Measurements from ENCODE around the gene VPS41. TPM values are rescaled to one million over a fixed set of nuclear protein-coding genes. Genes with fewer than 3 reads are reported as not detected.
A peak's percentile ranks its signal among the peaks of the same experiment; 100 is the strongest.

VPS41 gene
- polyA plus RNA-seq, 1 experiment = 15.7 TPM

- Histone ChIP-seq H3K4me3 (ENCODE audit: low read depth, low read length) (no peak overlapping the region), H3K36me3 (ENCODE audit: control insufficient read depth, insufficient read depth, low read length) (no peaks in the 10 kb centered on the region), H3K27me3 (ENCODE audit: control insufficient read depth, insufficient read depth, low read length) (no peaks in the 10 kb centered on the region)
- ChIA-PET POLR2A (interaction anchor here (0.6 kb wide), 1 partner anchor 19 kb away, joined by 6 read pairs; no protein-coding TSS in a partner anchor), CTCF (no interaction called here)
- no peak for DNase-seq (ENCODE audit: low read depth)
- no peak for TF ChIP-seq CTCF (IDR thresholded peaks at IDR 0.05; ENCODE audit: insufficient read depth, low read depth, low read length)
Measured at GRCh38 chr7:38938001-38938485, 29.1 kb upstream of the VPS41 start.

- CTCF ChIA-PET = interaction anchor here (0.6 to 0.7 kb wide), 2 partner anchors 244 to 509 kb away, joined by 3 read pairs; no protein-coding TSS in a partner anchor
- DNase-seq (ENCODE audit: low read depth) = no peak
- TF ChIP-seq CTCF (IDR thresholded peaks at IDR 0.05; ENCODE audit: insufficient read depth, low read depth, low read length) = no peak
- POLR2A ChIA-PET = interaction anchor here (0.7 kb wide), 1 partner anchor 301 kb away, joined by 4 read pairs; no protein-coding TSS in a partner anchor
- Histone ChIP-seq H3K36me3 (ENCODE audit: control insufficient read depth, insufficient read depth, low read length) (no peaks in the 10 kb centered on the region), H3K27me3 (ENCODE audit: control insufficient read depth, insufficient read depth, low read length) (no peaks in the 10 kb centered on the region), H3K4me3 (ENCODE audit: low read depth, low read length) (no peak overlapping the region)
Measured at GRCh38 chr7:38936641-38937040, 27.6 kb upstream of the VPS41 start.

- ChIA-PET CTCF (interaction anchor here (2.1 kb wide), 1 partner anchor 8 kb away, joined by 9 read pairs; no protein-coding TSS in a partner anchor), POLR2A (no interaction called here)
- no peak for DNase-seq (ENCODE audit: low read depth)
- H3K36me3 ChIP-seq (ENCODE audit: control insufficient read depth, insufficient read depth, low read length) = no peaks in the 10 kb centered on the region
- no peaks in the 10 kb centered on the region for H3K27me3 ChIP-seq (ENCODE audit: control insufficient read depth, insufficient read depth, low read length)
- no peak for TF ChIP-seq CTCF (IDR thresholded peaks at IDR 0.05; ENCODE audit: insufficient read depth, low read depth, low read length)
- no peak overlapping the region for H3K4me3 ChIP-seq (ENCODE audit: low read depth, low read length)
Measured at GRCh38 chr7:38934536-38934935, 25.5 kb upstream of the VPS41 start.

DNA sequence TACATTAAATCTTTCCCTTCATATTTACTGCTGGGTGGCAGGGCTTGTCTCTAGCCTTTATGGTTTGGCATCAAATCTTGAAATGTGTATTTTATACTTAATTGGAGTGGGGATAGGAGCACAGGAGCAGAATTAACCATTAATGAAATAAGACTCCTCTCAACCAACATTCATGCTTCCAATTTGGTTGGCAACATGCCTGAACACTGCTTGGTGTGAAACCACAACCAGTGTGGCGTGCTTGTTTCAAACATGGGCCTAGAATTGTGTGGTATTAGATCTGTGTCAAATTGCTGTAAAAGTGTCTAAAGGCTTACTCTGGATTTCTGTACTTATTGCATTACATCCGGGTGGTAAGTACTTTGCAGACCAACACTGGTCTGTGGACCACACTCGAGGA lies 25.1 kb upstream of the VPS41 start:
- ChIA-PET POLR2A (no interaction called here), CTCF (interaction anchor here (1.3 to 2.1 kb wide), 2 partner anchors 9 to 13 kb away, joined by 3 to 9 read pairs; no protein-coding TSS in a partner anchor)
- no peaks in the 10 kb centered on the region for H3K27me3 ChIP-seq (ENCODE audit: control insufficient read depth, insufficient read depth, low read length)
- TF ChIP-seq CTCF (IDR thresholded peaks at IDR 0.05; ENCODE audit: insufficient read depth, low read depth, low read length) = no peak
- no peaks in the 10 kb centered on the region for H3K36me3 ChIP-seq (ENCODE audit: control insufficient read depth, insufficient read depth, low read length)
- no peak overlapping the region for H3K4me3 ChIP-seq (ENCODE audit: low read depth, low read length)
- DNase-seq (ENCODE audit: low read depth) = no peak

DNA sequence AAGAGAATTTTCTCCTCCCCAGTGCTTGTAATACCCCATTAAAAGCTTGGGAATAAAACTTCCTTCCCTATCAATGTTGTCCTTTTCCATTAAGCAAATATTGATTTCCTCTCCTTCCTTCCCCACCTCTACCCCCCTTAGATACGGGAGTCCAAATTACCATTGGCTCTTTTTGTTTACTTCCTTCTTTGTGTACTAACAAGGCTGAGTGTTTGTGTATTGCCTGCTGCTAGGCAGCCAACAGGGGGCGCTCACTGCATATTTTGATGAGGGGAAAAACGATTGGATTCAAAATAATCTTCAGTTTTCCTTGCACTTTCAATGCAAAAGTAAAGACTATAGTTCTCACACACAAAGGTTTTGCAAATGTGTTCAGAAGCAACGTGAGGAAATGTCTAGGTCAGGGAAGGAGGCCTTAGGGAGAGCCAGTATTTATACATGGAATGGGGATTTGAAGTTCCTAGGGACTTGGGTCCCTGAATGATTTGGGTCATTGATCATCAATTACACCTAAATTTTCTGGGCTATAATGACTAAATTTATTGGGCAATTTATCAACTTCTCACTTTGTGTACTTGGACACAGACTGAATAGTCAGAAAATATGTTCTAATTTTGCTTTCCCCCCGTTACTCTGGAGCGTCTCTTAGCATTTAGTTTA lies 23.6 kb upstream of the VPS41 start:
- POLR2A ChIA-PET = interaction anchor here (0.6 kb wide), 1 partner anchor 107 kb away, joined by 3 read pairs; no protein-coding TSS in a partner anchor
- DNase-seq (ENCODE audit: low read depth) = no peak
- Histone ChIP-seq H3K4me3 (ENCODE audit: low read depth, low read length) (no peak overlapping the region), H3K27me3 (ENCODE audit: control insufficient read depth, insufficient read depth, low read length) (no peaks in the 10 kb centered on the region; the same call in 1 of the 2 replicates), H3K36me3 (ENCODE audit: control insufficient read depth, insufficient read depth, low read length) (no peaks in the 10 kb centered on the region)
- TF ChIP-seq CTCF (IDR thresholded peaks at IDR 0.05; ENCODE audit: insufficient read depth, low read depth, low read length) = peak; percentile 93
- CTCF ChIA-PET = interaction anchor here (0.7 to 2.4 kb wide), 11 partner anchors 10 to 587 kb away, joined by 3 to 10 read pairs (median 4); no protein-coding TSS in a partner anchor

All from BJ (cell line).